Left ventricle myocardium superior (tissue), 1 donor: ENCODE measurements around the gene TRIM34. TPM values are rescaled to one million over a fixed set of nuclear protein-coding genes. Genes with fewer than 3 reads are reported as not detected.
"Not testable (repeated sequence)": the region's sequence is repeated elsewhere in the genome, so short reads cannot be mapped to it uniquely, and the experiment has no call there.

Experiments used
- ATAC-seq: fragments of 200-7000 bp; cut with Tn5 transposase; one replicate; pipeline ENCODE4 v1.9.1; 2020; ENCODE audit warnings: mild to moderate bottlenecking, moderate library complexity
- DNase-seq: peaks from one replicate; pipeline ENCODE4 v3.0.0-alpha.2; 2020
- intact Hi-C: fragments of 100-400 bp; cut with micrococcal nuclease; formaldehyde crosslinking; loops from one replicate; pipeline ENCODE4 v1.11.0; 2022
- total RNA-seq: library from RNA; stranded (reverse); fragmentation: NEBNext Ultra II Directional; extraction: Animal tissue kit (Norgen Biotek cat#: 25700); gene quantifications from one replicate; pipeline ENCODE4 v1.2.1, GENCODE V29; 2021
- donor health status: DM: no; HTN: yes; CAD: no; lungs with severe emphysema.

The TRIM34 gene
- total RNA-seq, 1 donor from 2014 or later: 1.6 TPM

GRCh38 chr11:5611627-5612026 is 13.2 kb upstream of the TRIM34 start:
- no peak for ATAC-seq
- DNase-seq: no peak
- intact Hi-C loops: no loop called here

DNA sequence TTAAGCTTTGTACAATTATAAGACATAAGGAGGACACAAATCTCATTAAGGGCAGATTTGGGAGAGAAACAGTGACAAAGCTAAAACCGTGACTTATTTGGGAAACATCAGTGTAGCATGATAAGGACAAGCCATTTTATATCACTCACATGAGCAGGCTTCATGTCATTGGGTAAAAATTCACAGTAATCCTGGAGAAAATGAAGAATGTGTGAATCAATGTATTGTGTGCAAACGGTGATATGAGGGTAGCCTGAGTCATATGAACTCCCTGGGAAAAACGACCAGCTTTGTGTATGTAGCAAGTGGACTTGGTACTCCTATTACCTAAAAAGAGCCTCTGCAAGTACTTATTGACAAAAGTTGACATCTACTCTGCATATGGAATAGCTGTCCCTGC is 6.0 kb upstream of the TRIM34 start:
- ATAC-seq: no peak
- intact Hi-C loops: no loop called here
- no peak for DNase-seq

- ATAC-seq: peak; percentile 54
- no peak for DNase-seq
- intact Hi-C loops: no loop called here
These were observed 3.9 kb upstream of the TRIM34 start for GRCh38 chr11:5620651-5621521.

GRCh38 chr11:5621580-5621979 is 3.2 kb upstream of the TRIM34 start:
- intact Hi-C loops: no loop called here
- DNase-seq (no peak), ATAC-seq (no peak)

GRCh38 chr11:5622802-5623201 is 2.0 kb upstream of the TRIM34 start:
- DNase-seq (no peak), ATAC-seq (no peak)
- intact Hi-C loops: no loop called here

GRCh38 chr11:5625281-5625680 is 480 bp downstream of the TRIM34 start:
- DNase-seq: no peak
- intact Hi-C loops: no loop called here
- peak; percentile 15 for ATAC-seq

- intact Hi-C loops: no loop called here
- ATAC-seq: no peak
- no peak for DNase-seq
These were observed 1.4 kb downstream of the TRIM34 start for GRCh38 chr11:5626196-5626595.

GRCh38 chr11:5631417-5631816 is 6.6 kb downstream of the TRIM34 start:
- DNase-seq: no peak
- intact Hi-C loops: no loop called here
- no peak for ATAC-seq

DNA sequence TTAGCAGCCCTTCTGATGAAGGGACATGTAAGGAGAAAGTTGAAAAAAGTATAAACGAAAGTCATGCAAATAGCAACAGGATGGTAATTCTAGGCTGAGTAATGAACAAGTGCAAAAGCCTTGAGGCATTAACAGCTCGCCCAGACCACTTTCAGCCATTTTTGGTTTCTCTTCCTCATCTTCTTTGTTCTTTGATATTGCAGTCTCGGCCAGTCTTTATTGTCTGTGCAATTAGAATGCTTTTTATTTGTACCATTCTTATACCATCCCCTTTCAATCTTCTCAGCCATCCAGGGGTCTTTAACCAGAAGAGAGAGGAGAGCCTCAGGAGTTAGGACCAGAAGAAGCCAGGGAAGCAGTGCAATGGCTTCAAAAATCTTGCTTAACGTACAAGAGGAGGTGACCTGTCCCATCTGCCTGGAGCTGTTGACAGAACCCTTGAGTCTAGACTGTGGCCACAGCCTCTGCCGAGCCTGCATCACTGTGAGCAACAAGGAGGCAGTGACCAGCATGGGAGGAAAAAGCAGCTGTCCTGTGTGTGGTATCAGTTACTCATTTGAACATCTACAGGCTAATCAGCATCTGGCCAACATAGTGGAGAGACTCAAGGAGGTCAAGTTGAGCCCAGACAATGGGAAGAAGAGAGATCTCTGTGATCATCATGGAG is 7.3 kb downstream of the TRIM34 start:
- intact Hi-C loops: no loop called here
- ATAC-seq (no peak), DNase-seq (no peak)

DNA sequence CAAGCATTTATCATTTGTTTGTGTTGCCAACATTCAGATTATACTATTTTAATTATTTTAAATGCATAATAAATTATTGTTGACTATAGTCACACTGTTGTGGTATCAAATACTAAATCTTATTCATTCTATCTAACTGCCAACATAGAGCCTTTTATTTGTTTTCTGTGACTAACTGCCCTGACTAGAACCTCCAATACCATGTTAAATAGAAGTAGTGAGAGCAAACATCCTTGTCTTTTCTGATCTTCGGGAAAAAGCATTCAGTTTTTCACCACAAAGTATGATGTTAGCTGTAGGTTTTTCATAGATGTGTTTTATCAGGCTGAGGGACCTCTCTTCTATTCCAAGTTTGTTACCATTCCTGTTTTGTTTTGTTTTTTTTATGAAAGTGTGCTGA is 15.2 kb downstream of the TRIM34 start:
- ATAC-seq (no peak), DNase-seq (no peak)
- intact Hi-C loops: no loop called here

DNA sequence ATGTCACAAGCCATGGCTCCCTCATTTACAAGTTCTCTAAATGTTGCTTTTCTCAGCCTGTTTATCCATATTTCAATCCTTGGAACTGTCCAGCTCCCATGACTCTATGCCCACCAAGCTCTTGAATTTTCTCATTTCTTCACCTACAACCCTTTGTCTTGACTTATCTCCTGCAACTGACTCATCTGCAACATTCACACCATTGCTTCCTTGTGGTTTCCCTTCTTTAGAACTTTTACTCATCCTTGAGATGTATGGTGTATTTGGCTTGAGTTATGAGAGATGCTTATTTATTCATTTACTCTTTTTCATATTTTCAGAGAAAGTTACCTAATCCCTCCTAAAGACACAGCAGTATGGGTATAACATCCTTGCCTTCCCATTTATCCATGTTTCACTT is 18.8 kb downstream of the TRIM34 start:
- intact Hi-C loops: no loop called here
- no peak for ATAC-seq
- no peak for DNase-seq

- intact Hi-C loops: no loop called here
- DNase-seq (no peak), ATAC-seq (no peak)
These were observed 21.3 kb downstream of the TRIM34 start for GRCh38 chr11:5646139-5646538.

DNA sequence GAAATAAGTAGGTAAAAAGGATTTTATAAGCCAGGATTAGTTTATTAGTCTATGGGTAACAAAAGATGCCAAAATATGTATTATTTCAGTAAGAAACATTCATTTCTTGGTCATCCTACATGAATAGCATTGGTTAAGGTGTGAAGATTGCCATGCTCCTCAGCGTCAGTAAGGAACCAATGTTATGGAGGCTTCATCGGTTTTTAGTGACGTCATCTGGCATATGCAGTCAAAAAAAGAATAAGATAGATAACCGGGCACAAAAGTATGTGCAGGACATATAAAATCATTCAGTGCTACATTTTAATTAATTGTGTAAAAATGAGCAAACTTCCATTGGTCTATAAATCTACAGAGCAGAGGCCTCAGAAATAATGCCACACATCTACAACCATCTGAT is 30.7 kb downstream of the TRIM34 start:
- DNase-seq (no peak), ATAC-seq (no peak)
- intact Hi-C loops: no loop called here

GRCh38 chr11:5656956-5657355 is 32.2 kb downstream of the TRIM34 start:
- DNase-seq, intact Hi-C loops, ATAC-seq: not testable (repeated sequence)

GRCh38 chr11:5658318-5658717 is 33.5 kb downstream of the TRIM34 start:
- intact Hi-C loops: no loop called here
- DNase-seq (no peak), ATAC-seq (no peak)

DNA sequence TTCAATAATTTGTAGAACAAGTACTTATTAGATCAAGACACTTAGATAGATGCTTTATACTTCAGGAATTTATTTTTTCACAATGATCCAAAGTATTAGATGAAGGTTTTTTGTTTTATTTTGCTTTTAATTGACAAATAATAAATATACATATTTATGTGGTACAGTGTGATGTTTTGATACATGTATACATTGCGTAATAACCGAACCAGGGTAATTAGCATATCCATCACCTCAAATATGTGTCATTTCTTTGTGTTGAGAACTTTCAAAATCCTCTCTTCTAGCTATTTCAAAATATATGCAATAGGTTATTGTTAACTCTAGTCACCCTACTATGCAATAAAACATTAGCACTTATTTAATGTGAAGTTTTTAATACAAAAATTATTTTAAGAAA is 38.7 kb downstream of the TRIM34 start:
- DNase-seq (no peak), ATAC-seq (no peak)
- intact Hi-C loops: no loop called here

DNA sequence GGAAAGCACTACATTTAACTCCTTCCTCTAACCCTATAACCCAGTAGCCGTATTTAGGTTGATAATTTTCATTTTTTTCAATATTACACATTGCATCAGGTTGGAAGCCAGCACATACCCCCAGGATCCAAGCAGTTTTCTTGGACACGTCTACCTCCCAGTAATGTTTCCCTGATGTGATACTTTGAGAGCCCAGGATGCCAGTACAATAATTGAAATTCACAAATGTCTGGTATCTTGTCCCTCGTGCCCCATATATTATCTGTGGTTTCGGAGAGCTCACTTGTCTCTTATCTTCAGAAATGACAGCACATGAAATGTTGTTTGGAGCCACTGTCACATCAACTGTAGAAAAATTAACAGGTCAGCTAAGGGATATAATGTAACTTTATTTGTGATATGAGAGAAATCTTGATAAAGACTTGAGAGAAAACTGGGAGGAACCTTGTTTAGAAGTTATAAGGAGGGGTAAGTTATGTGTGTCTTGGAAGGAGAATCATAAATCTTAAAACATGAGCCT is 40.3 kb downstream of the TRIM34 start:
- intact Hi-C loops: no loop called here
- ATAC-seq (no peak), DNase-seq (no peak)

DNA sequence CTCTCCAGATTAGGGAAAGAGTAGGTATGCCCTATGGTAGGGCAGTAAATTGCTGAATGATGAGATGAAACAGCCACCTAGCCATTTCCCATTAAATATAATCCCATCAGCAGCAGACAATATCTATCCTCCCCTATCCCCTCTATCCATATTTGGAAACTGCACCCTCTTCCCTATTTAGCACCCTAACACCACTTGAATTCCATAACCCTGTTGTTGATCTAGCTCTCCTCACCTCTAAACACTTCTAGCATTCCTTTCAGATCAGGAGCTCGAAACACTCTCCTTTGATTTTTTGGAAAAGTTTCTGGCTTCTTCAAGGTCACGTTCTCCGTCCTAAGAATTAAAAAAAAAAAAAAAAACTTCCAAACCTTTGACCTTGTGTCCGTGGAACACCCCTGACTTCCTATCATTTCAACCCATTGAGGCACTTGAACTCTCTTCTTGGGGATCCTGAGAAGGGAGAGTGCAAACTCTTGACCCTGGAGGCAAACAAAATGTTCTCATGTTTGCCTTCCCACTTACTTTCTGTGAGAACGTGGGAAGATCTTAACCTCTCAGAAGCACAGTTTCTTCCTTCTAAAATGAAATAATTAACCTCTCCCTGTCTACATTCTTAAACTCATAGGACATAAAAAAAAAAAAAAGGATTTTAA is 41.1 kb downstream of the TRIM34 start:
- ATAC-seq: no peak
- no peak for DNase-seq
- intact Hi-C loops: no loop called here

GRCh38 chr11:5666402-5666793 is 41.6 kb downstream of the TRIM34 start:
- intact Hi-C loops: no loop called here
- ATAC-seq (no peak), DNase-seq (no peak)

DNA sequence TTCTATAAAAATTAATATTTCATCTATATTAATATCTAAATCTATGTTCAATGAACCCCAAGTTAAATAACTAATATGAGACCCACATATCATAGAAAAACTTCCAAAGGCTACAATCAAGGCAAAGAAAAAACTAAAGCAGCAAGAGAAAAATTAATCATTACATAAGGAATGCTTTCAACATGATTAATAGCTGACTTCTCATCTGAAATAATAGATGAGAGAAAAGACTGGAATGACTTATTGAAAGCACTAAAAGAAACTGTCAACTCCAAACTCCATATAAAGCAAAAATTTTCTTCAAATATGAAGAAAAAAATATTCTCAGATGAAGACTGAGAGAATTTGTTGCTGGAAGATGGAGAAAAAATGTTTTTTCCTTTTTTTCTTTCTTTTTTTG is 47.0 kb downstream of the TRIM34 start:
- intact Hi-C loops: no loop called here
- no peak for DNase-seq
- no peak for ATAC-seq
